Osteocyte (in vitro differentiated cells): ENCODE measurements around the gene GRM5. TPM values are rescaled to one million over a fixed set of nuclear protein-coding genes. Genes with fewer than 3 reads are reported as not detected.

Experiments used
- DNase-seq: peaks from one replicate; pipeline ENCODE4 v3.0.0; 2021; ENCODE audit warnings: mixed read lengths; ENCODE audit not compliant: unreplicated experiment; ENCODE audit errors: extremely low spot score
- H3K27ac Mint-ChIP-seq: one replicate; pipeline ENCODE4 v1.8.0; 2021; ENCODE audit warnings: mild to moderate bottlenecking, mixed read lengths; ENCODE audit not compliant: unreplicated experiment
- H3K27me3 Mint-ChIP-seq: one replicate; pipeline ENCODE4 v1.8.0; 2021; ENCODE audit warnings: mixed read lengths; ENCODE audit not compliant: unreplicated experiment
- H3K36me3 Mint-ChIP-seq: one replicate; pipeline ENCODE4 v1.8.0; 2021; ENCODE audit warnings: mixed read lengths; ENCODE audit not compliant: unreplicated experiment
- H3K4me1 Mint-ChIP-seq: one replicate; pipeline ENCODE4 v1.8.0; 2021; ENCODE audit warnings: mixed read lengths; ENCODE audit not compliant: unreplicated experiment
- H3K4me3 Mint-ChIP-seq: one replicate; pipeline ENCODE4 v1.8.0; 2021; ENCODE audit warnings: mild to moderate bottlenecking, moderate library complexity, mixed read lengths; ENCODE audit not compliant: unreplicated experiment
- H3K9me3 Mint-ChIP-seq: one replicate; pipeline ENCODE4 v1.8.0; 2021; ENCODE audit warnings: mixed read lengths; ENCODE audit not compliant: unreplicated experiment
- total RNA-seq: library from RNA; stranded (reverse); gene quantifications from 2 replicates; pipeline ENCODE4 v1.2.1, GENCODE V29; 2021
- TF ChIP-seq, protein P1 (sequence below): fragments of 200-600 bp; sonication (generic); IDR thresholded peaks from 2 replicates; pipeline ENCODE4 v1.5.0; 2021; ENCODE audit warnings: antibody characterized with exemption, mild to moderate bottlenecking, moderate library complexity

The GRM5 gene
- total RNA-seq, 1 donor from 2014 or later: 0.21 TPM

DNA sequence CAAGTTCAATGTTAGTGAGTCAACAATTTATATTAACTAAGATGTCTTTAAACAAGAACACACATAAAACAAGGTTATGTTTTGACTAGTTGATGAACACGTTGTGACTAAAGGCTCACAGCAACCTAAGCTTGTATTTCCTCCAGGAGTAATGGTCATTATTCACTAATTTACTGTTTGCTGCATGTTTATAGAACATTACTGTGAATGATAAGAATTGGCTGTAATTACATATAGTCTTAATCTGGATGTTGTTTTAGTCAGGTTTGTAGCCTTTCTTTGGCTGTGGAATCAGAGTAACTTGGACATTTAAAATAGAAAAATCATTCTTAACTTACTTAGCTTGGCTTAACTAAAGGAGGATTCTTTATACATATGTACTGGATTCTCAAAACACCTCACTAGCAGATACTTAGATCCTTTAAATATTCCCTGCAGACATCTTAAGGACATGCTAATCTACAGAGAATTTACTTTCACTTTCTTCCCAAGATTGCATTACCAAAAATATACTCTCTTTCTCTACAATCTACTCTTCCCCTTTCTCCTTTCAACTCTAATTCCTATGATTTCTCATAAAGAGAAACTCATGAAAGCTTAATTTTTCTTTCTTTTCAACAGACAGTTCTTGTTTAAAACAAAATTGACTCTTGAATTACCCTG, 408.6 kb downstream of the GRM5 start:
- Mint-ChIP-seq H3K27ac (no peak overlapping the region), H3K4me3 (no peak overlapping the region), H3K36me3 (no peaks in the 10 kb centered on the region), H3K27me3 (peaks cover 9% of the 10 kb centered on the region), H3K9me3 (no peaks in the 10 kb centered on the region), H3K4me1 (no peaks in the 10 kb centered on the region)
- TF ChIP-seq, protein P1, sequence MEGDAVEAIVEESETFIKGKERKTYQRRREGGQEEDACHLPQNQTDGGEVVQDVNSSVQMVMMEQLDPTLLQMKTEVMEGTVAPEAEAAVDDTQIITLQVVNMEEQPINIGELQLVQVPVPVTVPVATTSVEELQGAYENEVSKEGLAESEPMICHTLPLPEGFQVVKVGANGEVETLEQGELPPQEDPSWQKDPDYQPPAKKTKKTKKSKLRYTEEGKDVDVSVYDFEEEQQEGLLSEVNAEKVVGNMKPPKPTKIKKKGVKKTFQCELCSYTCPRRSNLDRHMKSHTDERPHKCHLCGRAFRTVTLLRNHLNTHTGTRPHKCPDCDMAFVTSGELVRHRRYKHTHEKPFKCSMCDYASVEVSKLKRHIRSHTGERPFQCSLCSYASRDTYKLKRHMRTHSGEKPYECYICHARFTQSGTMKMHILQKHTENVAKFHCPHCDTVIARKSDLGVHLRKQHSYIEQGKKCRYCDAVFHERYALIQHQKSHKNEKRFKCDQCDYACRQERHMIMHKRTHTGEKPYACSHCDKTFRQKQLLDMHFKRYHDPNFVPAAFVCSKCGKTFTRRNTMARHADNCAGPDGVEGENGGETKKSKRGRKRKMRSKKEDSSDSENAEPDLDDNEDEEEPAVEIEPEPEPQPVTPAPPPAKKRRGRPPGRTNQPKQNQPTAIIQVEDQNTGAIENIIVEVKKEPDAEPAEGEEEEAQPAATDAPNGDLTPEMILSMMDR: no peak
- no peak for DNase-seq

DNA sequence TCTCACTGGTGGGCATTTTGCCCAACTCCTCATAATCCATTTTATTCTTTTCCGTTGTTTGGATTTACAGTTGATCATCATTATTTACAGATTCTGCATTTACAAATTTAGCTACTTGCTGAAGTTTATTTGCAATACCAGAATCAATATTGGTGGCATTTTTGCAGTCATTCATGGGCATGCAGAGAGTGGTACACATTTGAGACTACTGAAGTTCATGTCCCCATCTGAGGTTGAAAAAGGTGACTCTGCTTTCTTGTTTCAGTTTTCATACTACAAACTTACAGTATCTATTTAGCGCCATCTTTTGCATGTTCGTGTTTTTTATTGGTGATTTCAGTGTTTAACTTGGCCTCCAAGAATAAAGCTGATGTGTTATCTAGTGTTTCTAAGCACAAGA, 409.5 kb downstream of the GRM5 start:
- no peaks in the 10 kb centered on the region for H3K36me3 Mint-ChIP-seq
- H3K4me1 Mint-ChIP-seq: no peaks in the 10 kb centered on the region
- DNase-seq: no peak
- no peaks in the 10 kb centered on the region for H3K9me3 Mint-ChIP-seq
- no peak overlapping the region for H3K27ac Mint-ChIP-seq
- peaks cover 9% of the 10 kb centered on the region for H3K27me3 Mint-ChIP-seq
- H3K4me3 Mint-ChIP-seq: no peak overlapping the region
- TF ChIP-seq, protein P1: no peak

DNA sequence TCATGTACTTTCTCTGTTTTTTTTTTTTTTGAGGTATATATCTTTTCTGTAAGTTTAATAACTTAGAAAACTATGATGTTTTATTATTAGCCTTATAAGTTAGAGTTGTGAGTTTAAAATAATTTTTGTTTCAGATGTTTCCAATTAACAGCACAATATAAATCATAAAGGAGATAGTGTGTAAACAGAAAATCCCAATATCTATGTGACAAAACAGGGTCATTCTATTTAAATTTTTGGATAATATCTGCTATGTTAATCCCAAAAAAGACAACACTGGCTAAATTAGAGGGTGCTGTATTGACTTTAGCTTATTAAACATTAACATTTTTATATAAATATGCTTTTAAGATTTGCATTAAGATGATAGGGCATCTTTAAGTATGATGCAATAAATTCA, 410.1 kb downstream of the GRM5 start:
- Mint-ChIP-seq H3K27me3 (peaks cover 11% of the 10 kb centered on the region), H3K9me3 (no peaks in the 10 kb centered on the region), H3K4me1 (no peaks in the 10 kb centered on the region), H3K4me3 (no peak overlapping the region), H3K36me3 (no peaks in the 10 kb centered on the region), H3K27ac (no peak overlapping the region)
- TF ChIP-seq, protein P1: no peak
- no peak for DNase-seq

DNA sequence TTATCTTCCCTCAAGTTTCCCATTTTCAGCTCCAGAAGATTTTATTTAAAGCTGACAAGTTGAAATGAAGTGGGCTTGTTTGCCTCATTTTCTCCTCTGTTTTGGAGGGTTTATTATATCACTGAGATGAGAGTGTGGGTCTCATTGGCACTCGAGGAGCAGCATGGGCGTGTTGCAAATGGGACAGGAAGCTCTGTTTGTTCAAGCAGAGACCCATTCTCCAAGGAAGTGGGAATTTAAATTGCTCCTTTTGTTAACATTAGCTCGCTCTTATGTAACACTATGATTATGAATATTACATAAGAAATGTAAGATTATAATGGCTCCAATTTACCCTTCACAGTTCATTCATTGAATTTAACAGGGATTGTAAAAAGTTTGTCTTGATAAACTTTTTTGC, 410.6 kb downstream of the GRM5 start:
- Mint-ChIP-seq H3K27ac (no peak overlapping the region), H3K4me1 (no peaks in the 10 kb centered on the region), H3K9me3 (no peaks in the 10 kb centered on the region), H3K4me3 (no peak overlapping the region), H3K36me3 (no peaks in the 10 kb centered on the region), H3K27me3 (peaks cover 11% of the 10 kb centered on the region)
- DNase-seq: no peak
- TF ChIP-seq, protein P1: no peak

DNA sequence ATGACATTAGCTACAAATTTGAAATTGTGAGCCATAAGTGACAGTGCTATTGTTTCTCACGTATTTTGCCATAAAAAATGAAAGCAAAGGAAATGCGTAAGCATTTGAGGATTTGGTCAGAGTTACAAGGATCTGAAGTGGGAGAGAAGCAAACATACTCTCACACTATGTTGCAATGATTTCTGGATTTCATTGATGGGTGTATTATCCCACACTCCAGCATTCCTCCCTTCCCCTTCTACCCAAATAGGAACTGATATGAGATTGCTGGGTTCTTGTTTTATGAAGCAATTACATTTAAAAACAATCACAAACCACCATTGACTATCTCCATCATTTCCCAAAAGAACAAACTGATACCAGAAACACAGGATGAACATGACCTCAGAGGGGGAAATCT, 414.2 kb downstream of the GRM5 start:
- H3K9me3 Mint-ChIP-seq: no peaks in the 10 kb centered on the region
- H3K4me1 Mint-ChIP-seq: no peaks in the 10 kb centered on the region
- TF ChIP-seq, protein P1: no peak
- H3K4me3 Mint-ChIP-seq: no peak overlapping the region
- no peaks in the 10 kb centered on the region for H3K36me3 Mint-ChIP-seq
- no peak overlapping the region for H3K27ac Mint-ChIP-seq
- DNase-seq: no peak
- peaks cover 9% of the 10 kb centered on the region for H3K27me3 Mint-ChIP-seq
